Astrocyte (in vitro differentiated cells and primary cell): Measurements from ENCODE around the gene AMBP.

Experiments
- EZH2 ChIP-seq: IDR thresholded peaks from 2 replicates; pipeline ENCODE4 v1.6.1; 2012; ENCODE audit warnings: mild to moderate bottlenecking, low read length, inconsistent platforms; ENCODE audit not compliant: insufficient read depth
- TF ChIP-seq, protein P1 (sequence below): IDR thresholded peaks from 2 replicates; pipeline ENCODE4 v1.5.1; 2011; ENCODE audit warnings: low read depth, mild to moderate bottlenecking, inconsistent platforms, low read length, moderate library complexity; ENCODE audit not compliant: insufficient read depth

DNA sequence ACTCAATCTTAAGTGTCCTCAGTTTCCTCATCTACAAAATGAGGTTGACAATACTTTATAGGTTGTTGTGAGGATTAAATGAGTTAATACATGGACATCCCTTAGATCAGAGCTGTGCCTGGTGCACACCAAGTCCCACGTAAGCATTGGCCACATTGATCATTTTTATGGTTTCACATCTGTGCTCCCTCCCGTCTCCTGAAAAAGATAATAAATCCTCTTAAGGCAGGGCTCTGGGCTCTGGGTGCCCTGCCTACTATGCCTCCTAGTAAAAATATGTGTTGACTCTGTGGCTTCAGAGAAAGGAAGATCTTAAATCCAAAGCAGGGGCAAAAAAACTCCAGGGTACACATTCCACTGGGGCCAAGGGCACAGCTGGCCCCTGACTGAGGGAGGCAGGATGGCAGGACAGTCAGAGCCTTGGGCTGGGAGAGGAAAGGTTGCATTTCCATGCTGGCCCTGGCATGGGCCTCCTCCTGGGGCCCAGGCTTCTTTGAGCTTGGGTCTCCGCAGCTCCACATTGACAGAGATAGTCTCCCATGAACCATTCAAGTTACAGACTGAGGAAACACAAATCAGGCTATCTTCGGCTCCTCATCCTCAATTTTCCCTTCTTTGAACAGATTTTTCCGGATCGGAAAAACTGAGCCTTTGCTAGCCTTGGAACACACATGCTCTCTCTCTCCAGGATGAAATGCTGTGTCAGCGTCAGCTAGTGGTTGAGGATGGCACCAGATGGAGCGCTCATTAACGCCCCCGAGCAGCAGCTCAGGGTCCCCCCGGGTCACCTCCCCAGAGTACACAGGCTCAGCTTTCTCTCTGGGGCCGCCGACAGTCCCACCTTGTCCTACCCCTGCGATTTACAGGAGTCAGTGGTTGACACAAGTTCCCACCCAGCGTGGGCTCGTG is 43.4 kb upstream of the AMBP start:
- TF ChIP-seq, protein P1, sequence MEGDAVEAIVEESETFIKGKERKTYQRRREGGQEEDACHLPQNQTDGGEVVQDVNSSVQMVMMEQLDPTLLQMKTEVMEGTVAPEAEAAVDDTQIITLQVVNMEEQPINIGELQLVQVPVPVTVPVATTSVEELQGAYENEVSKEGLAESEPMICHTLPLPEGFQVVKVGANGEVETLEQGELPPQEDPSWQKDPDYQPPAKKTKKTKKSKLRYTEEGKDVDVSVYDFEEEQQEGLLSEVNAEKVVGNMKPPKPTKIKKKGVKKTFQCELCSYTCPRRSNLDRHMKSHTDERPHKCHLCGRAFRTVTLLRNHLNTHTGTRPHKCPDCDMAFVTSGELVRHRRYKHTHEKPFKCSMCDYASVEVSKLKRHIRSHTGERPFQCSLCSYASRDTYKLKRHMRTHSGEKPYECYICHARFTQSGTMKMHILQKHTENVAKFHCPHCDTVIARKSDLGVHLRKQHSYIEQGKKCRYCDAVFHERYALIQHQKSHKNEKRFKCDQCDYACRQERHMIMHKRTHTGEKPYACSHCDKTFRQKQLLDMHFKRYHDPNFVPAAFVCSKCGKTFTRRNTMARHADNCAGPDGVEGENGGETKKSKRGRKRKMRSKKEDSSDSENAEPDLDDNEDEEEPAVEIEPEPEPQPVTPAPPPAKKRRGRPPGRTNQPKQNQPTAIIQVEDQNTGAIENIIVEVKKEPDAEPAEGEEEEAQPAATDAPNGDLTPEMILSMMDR = no peak
- no peak for TF ChIP-seq EZH2
